ENCODE data around the gene CTNND1. TPM values are rescaled to one million over a fixed set of nuclear protein-coding genes. Genes with fewer than 3 reads are reported as not detected.
"Not testable (repeated sequence)": the region's sequence is repeated elsewhere in the genome, so short reads cannot be mapped to it uniquely, and the experiment has no call there.

CTNND1 gene
- total RNA-seq, 1 experiment from 2014 or later: 225 TPM

DNA sequence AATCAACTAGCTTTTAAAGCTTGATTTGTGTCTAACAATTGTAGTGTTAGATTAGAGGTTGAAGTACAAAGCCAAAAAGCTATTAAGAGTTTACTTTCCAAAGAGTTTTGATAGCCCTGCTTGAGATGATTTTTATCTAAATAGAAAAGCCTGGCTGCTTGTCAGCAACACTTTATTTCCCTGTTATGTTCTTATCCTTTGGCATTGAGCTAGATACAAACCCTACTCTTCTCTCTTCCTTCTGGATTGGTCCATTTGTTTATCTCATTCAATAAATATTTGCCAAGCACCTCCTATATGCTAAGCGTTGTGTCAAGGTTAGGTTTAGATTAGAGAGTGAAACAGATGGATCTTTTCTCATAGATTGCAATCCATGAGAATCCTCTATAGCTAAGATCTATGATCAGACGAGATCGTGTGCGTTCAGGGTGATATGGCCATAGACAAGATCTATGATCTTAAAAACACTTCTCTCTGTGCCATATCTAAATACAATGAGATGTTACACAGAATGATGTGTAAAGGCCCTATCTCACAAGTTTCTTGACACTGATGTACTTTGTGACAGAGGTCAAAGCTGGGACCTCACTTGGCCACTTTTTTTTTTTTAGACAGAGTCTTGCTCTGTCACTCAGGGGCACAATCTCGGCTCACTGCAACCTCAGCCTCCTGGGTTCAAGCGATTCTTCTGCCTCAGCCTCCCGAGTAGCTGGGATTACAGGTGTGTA, 57.8 kb downstream of the CTNND1 start:
- no TSS peak for BruUV-seq (replicated peaks)
- Histone ChIP-seq H3K27me3 (replicated peaks; ENCODE audit: control insufficient read depth, insufficient read depth, low read length) (no peaks in the 10 kb centered on the region), H3K36me3 (ENCODE audit: control insufficient read depth, insufficient read depth, low read length) (peaks cover 8% of the 10 kb centered on the region), H3K4me3 (ENCODE audit: low read depth, low read length) (no peak overlapping the region), H3K9me3 (no peaks in the 10 kb centered on the region), H3K4me1 (no peaks in the 10 kb centered on the region)
- no peak overlapping the region for H3K27ac Mint-ChIP-seq (ENCODE audit: unreplicated experiment)
- peaks cover 82% of the 10 kb centered on the region for H3K36me3 Mint-ChIP-seq (ENCODE audit: insufficient read depth, unreplicated experiment)
- intact Hi-C loops (cut with micrococcal nuclease; ENCODE audit: unreplicated experiment): no loop called here
- H3K27me3 Mint-ChIP-seq (ENCODE audit: insufficient read depth, unreplicated experiment): no peaks in the 10 kb centered on the region
- H3K4me1 Mint-ChIP-seq (ENCODE audit: low read depth, unreplicated experiment): peaks cover 10% of the 10 kb centered on the region
- no peak overlapping the region for H3K4me3 Mint-ChIP-seq (ENCODE audit: unreplicated experiment)
- TF ChIP-seq, protein P1, sequence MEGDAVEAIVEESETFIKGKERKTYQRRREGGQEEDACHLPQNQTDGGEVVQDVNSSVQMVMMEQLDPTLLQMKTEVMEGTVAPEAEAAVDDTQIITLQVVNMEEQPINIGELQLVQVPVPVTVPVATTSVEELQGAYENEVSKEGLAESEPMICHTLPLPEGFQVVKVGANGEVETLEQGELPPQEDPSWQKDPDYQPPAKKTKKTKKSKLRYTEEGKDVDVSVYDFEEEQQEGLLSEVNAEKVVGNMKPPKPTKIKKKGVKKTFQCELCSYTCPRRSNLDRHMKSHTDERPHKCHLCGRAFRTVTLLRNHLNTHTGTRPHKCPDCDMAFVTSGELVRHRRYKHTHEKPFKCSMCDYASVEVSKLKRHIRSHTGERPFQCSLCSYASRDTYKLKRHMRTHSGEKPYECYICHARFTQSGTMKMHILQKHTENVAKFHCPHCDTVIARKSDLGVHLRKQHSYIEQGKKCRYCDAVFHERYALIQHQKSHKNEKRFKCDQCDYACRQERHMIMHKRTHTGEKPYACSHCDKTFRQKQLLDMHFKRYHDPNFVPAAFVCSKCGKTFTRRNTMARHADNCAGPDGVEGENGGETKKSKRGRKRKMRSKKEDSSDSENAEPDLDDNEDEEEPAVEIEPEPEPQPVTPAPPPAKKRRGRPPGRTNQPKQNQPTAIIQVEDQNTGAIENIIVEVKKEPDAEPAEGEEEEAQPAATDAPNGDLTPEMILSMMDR (IDR thresholded peaks at IDR 0.05; ENCODE audit: insufficient read depth in 1 of 2, low read depth in 1 of 2, low read length in 1 of 2, severe bottlenecking in 1 of 2, unreplicated experiment in 1 of 2): no peak
- DNase-seq: no peak
- ChIA-PET POLR2A (no interaction called here), CTCF (no interaction called here)
- no peaks in the 10 kb centered on the region for H3K9me3 Mint-ChIP-seq (ENCODE audit: unreplicated experiment)

DNA sequence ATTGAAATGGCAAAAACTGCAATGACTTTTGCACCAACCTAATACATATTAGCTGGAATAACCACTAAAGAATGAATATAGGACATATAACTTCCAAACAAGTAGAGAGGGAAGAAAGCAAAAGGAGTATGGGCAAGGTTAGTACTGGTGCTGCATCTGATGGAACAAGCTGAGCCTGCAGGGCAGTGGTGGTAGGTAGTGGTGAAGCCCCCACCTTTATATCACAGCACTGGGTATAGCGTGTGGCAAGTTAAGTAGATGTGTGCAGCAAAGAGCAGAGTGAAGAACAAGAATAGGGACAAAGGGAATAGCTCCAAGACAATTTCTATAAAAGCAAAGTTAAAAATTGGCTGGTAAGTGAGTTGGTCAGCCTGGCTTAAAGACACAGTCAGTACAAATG, 62.3 kb downstream of the CTNND1 start:
- Histone ChIP-seq H3K4me1 (no peaks in the 10 kb centered on the region), H3K36me3 (ENCODE audit: control insufficient read depth, insufficient read depth, low read length) (no peaks in the 10 kb centered on the region), H3K9me3 (no peaks in the 10 kb centered on the region), H3K4me3 (ENCODE audit: low read depth, low read length) (no peak overlapping the region), H3K27me3 (replicated peaks; ENCODE audit: control insufficient read depth, insufficient read depth, low read length) (no peaks in the 10 kb centered on the region)
- ChIA-PET CTCF (no interaction called here), POLR2A (no interaction called here)
- no peaks in the 10 kb centered on the region for H3K4me1 Mint-ChIP-seq (ENCODE audit: low read depth, unreplicated experiment)
- TF ChIP-seq, protein P1 (IDR thresholded peaks at IDR 0.05; ENCODE audit: insufficient read depth in 1 of 2, low read depth in 1 of 2, low read length in 1 of 2, severe bottlenecking in 1 of 2, unreplicated experiment in 1 of 2): no peak
- intact Hi-C loops (cut with micrococcal nuclease; ENCODE audit: unreplicated experiment): loop anchor here (5.0 kb wide), 1 partner anchor 688 kb away; no protein-coding TSS in a partner anchor
- BruUV-seq (replicated peaks): no TSS peak
- DNase-seq: no peak
- peaks cover 48% of the 10 kb centered on the region for H3K36me3 Mint-ChIP-seq (ENCODE audit: insufficient read depth, unreplicated experiment)
- H3K27me3 Mint-ChIP-seq (ENCODE audit: insufficient read depth, unreplicated experiment): no peaks in the 10 kb centered on the region
- no peak overlapping the region for H3K27ac Mint-ChIP-seq (ENCODE audit: unreplicated experiment)
- no peak overlapping the region for H3K4me3 Mint-ChIP-seq (ENCODE audit: unreplicated experiment)
- H3K9me3 Mint-ChIP-seq (ENCODE audit: unreplicated experiment): no peaks in the 10 kb centered on the region

GRCh38 chr11:57834852-57835251, 73.2 kb downstream of the CTNND1 start:
- Mint-ChIP-seq H3K4me3 (ENCODE audit: unreplicated experiment) (no peak overlapping the region), H3K4me1 (ENCODE audit: low read depth, unreplicated experiment) (no peaks in the 10 kb centered on the region), H3K27me3 (ENCODE audit: insufficient read depth, unreplicated experiment) (peaks cover 3% of the 10 kb centered on the region), H3K36me3 (ENCODE audit: insufficient read depth, unreplicated experiment) (no peaks in the 10 kb centered on the region), H3K27ac (ENCODE audit: unreplicated experiment) (no peak overlapping the region), H3K9me3 (ENCODE audit: unreplicated experiment) (no peaks in the 10 kb centered on the region)
- Histone ChIP-seq H3K4me3 (ENCODE audit: low read depth, low read length) (no peak overlapping the region), H3K27me3 (replicated peaks; ENCODE audit: control insufficient read depth, insufficient read depth, low read length) (no peaks in the 10 kb centered on the region), H3K36me3 (ENCODE audit: control insufficient read depth, insufficient read depth, low read length) (no peaks in the 10 kb centered on the region), H3K9me3 (no peaks in the 10 kb centered on the region), H3K4me1 (no peaks in the 10 kb centered on the region)
- no peak for DNase-seq
- intact Hi-C loops (cut with micrococcal nuclease; ENCODE audit: unreplicated experiment): loop anchor here (5.0 kb wide), 1 partner anchor 227 kb away; no protein-coding TSS in a partner anchor
- TF ChIP-seq, protein P1 (IDR thresholded peaks at IDR 0.05; ENCODE audit: insufficient read depth in 1 of 2, low read depth in 1 of 2, low read length in 1 of 2, severe bottlenecking in 1 of 2, unreplicated experiment in 1 of 2): no peak
- CTCF ChIA-PET: no interaction called here
- POLR2A ChIA-PET: no interaction called here
- no TSS peak for BruUV-seq (replicated peaks)

GRCh38 chr11:57838609-57839008, 77.0 kb downstream of the CTNND1 start:
- BruUV-seq (replicated peaks); H3K4me1 Mint-ChIP-seq (ENCODE audit: low read depth, unreplicated experiment); H3K36me3 ChIP-seq (ENCODE audit: control insufficient read depth, insufficient read depth, low read length); H3K27ac Mint-ChIP-seq (ENCODE audit: unreplicated experiment); POLR2A ChIA-PET; H3K27me3 Mint-ChIP-seq (ENCODE audit: insufficient read depth, unreplicated experiment); H3K9me3 ChIP-seq; H3K4me1 ChIP-seq; H3K4me3 Mint-ChIP-seq (ENCODE audit: unreplicated experiment); DNase-seq; H3K4me3 ChIP-seq (ENCODE audit: low read depth, low read length); H3K9me3 Mint-ChIP-seq (ENCODE audit: unreplicated experiment); intact Hi-C loops (cut with micrococcal nuclease; ENCODE audit: unreplicated experiment); H3K36me3 Mint-ChIP-seq (ENCODE audit: insufficient read depth, unreplicated experiment); CTCF ChIA-PET; H3K27me3 ChIP-seq (replicated peaks; ENCODE audit: control insufficient read depth, insufficient read depth, low read length): not testable (repeated sequence)
